Measurements from ENCODE around the gene PBX1.

Gene PBX1

DNA sequence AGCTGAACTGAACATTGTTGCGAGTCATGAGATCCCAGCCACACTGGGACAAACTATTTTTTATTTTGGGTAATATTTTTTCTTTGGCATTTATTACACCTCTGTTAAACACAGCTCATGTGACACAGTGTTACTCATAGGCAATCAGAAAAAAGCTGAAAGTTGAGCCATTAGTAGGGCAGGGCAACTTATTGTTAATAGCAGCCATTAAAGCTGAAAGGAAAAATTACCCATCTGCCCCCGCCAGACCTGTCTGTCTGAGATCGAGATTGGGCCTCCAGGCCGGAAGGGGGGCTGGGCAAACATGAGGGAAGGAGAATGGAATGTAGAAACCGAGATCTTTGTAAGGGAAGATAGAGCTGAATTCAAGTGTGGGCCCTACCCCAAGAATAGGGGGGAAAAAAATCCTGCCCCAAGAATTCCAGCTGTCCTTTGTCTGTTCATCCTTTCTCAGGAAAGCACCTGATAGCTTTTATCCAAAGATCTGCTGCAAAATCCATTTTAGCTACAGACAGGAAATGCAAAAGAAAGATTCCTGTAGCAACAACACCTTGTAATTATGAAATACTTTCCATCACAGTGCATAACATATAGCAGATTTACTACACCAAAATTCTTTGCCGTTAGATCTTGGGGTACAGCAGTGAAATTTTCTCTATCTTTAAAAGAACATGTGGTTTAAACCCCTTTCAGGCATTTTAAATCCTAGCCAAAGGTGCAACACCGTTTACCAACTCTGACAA lies 212.8 kb downstream of the PBX1 start (continued):
- TF ChIP-seq PATZ1 (tag by site-specific recombination; IDR thresholded peaks at IDR 0.05) (peak; percentile 87), ZXDB (tag by site-specific recombination; IDR thresholded peaks at IDR 0.05) (peak; percentile 67), ZNF791 (tag by site-specific recombination; IDR thresholded peaks at IDR 0.05) (no peak), SP2 (tag by site-specific recombination; IDR thresholded peaks at IDR 0.05) (0 out of 2 replicates have a peak, but pooled peaks have one; percentile 36), ZNF155 (tag by site-specific recombination; IDR thresholded peaks at IDR 0.05) (no peak), KLF8 (tag by site-specific recombination; IDR thresholded peaks at IDR 0.05) (peak; percentile 43; the same call in 1 of the 2 replicates), ZSCAN23 (tag by site-specific recombination; IDR thresholded peaks at IDR 0.05) (peak; percentile 52; the same call in 1 of the 2 replicates), ZNF248 (tag by site-specific recombination; IDR thresholded peaks at IDR 0.05) (no peak), TRIM28 (IDR thresholded peaks at IDR 0.05; ENCODE audit: borderline replicate concordance, low read length) (0 out of 2 replicates have a peak, but pooled peaks have one; percentile 39), ZNF404 (tag by site-specific recombination; IDR thresholded peaks at IDR 0.05) (no peak), ZSCAN16 (tag by site-specific recombination; IDR thresholded peaks at IDR 0.05) (no peak), ZNF423 (tag by site-specific recombination; IDR thresholded peaks at IDR 0.05) (no peak), ZNF549 (tag by site-specific recombination; IDR thresholded peaks at IDR 0.05) (no peak), ZNF133 (tag by site-specific recombination; IDR thresholded peaks at IDR 0.05) (no peak), SCRT1 (tag by site-specific recombination; IDR thresholded peaks at IDR 0.05; ENCODE audit: borderline replicate concordance) (no peak), MEIS1 (CRISPR knock-in tag; IDR thresholded peaks at IDR 0.05; ENCODE audit: borderline replicate concordance) (no peak), ZNF529 (tag by site-specific recombination; IDR thresholded peaks at IDR 0.05; ENCODE audit: insufficient replicate concordance) (no peak), ZNF843 (tag by site-specific recombination; IDR thresholded peaks at IDR 0.05) (peak; percentile 62), BCL11A (tag by site-specific recombination; IDR thresholded peaks at IDR 0.05; ENCODE audit: low read depth) (peak; percentile 35; the same call in 1 of the 2 replicates), KLF10 (tag by site-specific recombination; IDR thresholded peaks at IDR 0.05) (peak; percentile 81), HIC1 (tag by site-specific recombination; IDR thresholded peaks at IDR 0.05) (no peak), ZNF239 (tag by site-specific recombination; IDR thresholded peaks at IDR 0.05) (no peak), GLI2 (tag by site-specific recombination; IDR thresholded peaks at IDR 0.05; ENCODE audit: borderline replicate concordance, low read depth) (no peak), ZNF629 (tag by site-specific recombination; IDR thresholded peaks at IDR 0.05) (peak; percentile 82), ZNF768 (tag by site-specific recombination; IDR thresholded peaks at IDR 0.05) (no peak), PRDM1 (tag by site-specific recombination; IDR thresholded peaks at IDR 0.05) (peak; percentile 36; the same call in 1 of the 2 replicates), PRDM6 (tag by site-specific recombination; IDR thresholded peaks at IDR 0.05) (peak; percentile 92)
- TF ChIP-seq, protein P1, sequence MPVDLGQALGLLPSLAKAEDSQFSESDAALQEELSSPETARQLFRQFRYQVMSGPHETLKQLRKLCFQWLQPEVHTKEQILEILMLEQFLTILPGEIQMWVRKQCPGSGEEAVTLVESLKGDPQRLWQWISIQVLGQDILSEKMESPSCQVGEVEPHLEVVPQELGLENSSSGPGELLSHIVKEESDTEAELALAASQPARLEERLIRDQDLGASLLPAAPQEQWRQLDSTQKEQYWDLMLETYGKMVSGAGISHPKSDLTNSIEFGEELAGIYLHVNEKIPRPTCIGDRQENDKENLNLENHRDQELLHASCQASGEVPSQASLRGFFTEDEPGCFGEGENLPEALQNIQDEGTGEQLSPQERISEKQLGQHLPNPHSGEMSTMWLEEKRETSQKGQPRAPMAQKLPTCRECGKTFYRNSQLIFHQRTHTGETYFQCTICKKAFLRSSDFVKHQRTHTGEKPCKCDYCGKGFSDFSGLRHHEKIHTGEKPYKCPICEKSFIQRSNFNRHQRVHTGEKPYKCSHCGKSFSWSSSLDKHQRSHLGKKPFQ (tag by site-specific recombination; IDR thresholded peaks at IDR 0.05) = no peak
- TF ChIP-seq, protein P2, sequence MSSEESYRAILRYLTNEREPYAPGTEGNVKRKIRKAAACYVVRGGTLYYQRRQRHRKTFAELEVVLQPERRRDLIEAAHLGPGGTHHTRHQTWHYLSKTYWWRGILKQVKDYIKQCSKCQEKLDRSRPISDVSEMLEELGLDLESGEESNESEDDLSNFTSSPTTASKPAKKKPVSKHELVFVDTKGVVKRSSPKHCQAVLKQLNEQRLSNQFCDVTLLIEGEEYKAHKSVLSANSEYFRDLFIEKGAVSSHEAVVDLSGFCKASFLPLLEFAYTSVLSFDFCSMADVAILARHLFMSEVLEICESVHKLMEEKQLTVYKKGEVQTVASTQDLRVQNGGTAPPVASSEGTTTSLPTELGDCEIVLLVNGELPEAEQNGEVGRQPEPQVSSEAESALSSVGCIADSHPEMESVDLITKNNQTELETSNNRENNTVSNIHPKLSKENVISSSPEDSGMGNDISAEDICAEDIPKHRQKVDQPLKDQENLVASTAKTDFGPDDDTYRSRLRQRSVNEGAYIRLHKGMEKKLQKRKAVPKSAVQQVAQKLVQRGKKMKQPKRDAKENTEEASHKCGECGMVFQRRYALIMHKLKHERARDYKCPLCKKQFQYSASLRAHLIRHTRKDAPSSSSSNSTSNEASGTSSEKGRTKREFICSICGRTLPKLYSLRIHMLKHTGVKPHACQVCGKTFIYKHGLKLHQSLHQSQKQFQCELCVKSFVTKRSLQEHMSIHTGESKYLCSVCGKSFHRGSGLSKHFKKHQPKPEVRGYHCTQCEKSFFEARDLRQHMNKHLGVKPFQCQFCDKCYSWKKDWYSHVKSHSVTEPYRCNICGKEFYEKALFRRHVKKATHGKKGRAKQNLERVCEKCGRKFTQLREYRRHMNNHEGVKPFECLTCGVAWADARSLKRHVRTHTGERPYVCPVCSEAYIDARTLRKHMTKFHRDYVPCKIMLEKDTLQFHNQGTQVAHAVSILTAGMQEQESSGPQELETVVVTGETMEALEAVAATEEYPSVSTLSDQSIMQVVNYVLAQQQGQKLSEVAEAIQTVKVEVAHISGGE (tag by site-specific recombination; conservative IDR thresholded peaks at IDR 0.05; ENCODE audit: low read depth) = no peak
